IPS-NIHi11 (cell line): Measurements from ENCODE around the gene HDAC6.
"Not testable (repeated sequence)": the region's sequence is repeated elsewhere in the genome, so short reads cannot be mapped to it uniquely, and the experiment has no call there.

Experiments
- DNase-seq: peaks from one replicate; pipeline ENCODE4 v3.0.0; 2012; ENCODE audit warnings: mixed read lengths, low spot score

HDAC6 gene

DNA sequence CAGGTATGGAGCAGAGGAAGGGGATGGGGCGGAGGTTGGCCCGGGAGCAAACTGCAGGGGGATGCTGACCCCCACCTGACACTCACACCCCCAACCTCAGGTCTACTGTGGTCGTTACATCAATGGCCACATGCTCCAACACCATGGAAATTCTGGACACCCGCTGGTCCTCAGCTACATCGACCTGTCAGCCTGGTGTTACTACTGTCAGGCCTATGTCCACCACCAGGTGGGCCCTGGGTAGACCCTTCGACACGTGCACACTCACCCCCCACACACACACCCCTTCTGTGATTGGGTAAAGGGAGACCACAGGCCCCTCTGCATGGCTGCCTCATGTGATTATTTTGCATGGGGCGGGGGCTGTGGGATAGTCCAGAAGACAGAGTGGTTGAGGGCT lies 22.2 kb downstream of the HDAC6 start:
- no peak for DNase-seq

DNA sequence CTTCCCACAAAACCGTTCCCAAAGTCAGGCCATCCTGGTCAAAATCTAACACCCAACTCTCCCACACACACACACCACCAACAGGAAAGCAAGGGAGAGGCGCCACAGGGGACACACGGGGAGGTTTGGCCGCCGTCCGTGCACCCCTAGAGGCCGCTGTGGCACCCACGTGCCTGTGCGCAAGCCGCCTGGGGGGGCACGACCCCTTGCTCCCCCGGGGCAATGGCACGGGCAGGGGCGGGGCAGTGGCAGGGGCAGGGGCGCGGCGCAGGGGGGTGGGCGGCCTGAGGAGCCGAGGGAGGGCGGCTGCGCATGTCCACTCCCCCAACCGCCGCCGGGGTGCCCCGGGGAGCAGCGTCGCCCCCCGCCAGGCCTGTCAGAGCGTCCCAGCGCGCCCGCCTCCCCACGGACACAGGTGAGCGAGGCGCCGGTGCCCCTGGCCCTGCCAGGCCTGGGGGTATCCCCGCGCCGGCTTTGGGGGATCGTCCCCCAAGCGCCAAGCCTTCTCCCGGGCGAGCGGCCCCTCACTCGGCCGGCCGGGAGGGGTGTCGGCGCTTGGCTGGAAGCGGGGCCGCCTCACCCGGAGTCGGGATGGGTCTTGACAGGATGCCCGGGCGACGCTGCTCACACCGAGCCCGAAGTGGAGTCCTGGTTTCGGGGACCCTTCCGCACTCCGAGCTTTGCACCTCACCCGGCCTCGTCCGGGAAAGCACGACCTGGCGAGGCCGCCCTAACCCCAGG lies 24.4 kb downstream of the HDAC6 start, which contains the start of gene ERAS:
Gene ERAS (plus strand): TSS at position 379 of the 741 bp plus-strand sequence. CDS start 2,611 bp downstream, outside the sequence.
- peak; percentile 14 for DNase-seq

DNA sequence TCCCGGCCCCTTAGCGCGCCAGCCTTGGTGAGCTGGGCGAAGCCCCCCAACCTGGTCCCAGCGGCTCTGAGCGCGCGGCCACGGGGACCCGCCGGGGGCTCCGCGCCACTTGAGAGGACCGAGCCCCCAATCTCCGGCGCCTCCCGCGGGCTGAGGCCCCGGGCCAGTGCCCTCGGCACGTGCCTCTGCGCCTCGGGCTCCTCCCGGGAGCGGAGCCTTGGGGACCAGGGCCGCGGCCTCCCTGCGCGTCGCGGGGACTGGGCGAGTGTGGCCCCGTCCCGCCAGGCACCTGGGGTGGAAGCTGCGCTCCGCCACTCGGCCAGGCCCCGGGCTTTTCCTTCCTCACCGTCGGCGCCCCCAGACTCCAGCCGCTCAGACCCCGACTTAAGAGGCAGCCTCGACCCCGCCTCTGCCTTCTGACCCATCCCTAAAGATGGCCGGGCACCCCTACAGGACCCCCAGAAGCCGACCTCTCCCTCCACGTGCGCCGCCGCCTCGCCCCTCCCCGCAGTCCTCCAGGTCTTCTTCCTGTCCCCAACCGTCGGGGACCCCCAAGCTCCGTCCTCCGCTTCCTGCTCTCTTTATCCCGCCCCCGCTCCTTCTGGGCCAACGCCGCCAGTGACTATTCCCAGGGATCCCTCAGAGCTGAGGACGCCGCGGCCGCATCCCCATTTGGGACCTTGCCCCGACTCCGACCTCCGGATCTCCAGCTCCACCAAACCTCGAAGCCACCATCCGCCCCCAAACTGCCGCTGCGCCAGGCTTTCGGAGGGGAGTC lies 25.2 kb downstream of the HDAC6 start:
- DNase-seq: peak; percentile 19

DNA sequence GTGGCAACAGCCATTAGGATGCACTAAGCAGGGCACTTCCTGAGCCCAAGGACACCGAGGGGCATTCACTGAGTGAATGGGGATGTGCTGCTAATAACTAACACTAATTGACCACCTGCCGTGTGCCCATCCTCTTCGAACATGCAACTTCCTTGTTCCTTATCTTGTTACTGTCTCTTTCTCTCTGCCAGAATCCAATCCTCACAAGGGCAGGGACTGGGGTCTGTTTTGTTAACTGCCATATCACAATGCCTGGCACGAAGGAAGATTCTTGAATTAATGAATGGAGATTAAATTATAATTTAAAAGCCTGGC lies 25.7 kb downstream of the HDAC6 start:
- no peak for DNase-seq

DNA sequence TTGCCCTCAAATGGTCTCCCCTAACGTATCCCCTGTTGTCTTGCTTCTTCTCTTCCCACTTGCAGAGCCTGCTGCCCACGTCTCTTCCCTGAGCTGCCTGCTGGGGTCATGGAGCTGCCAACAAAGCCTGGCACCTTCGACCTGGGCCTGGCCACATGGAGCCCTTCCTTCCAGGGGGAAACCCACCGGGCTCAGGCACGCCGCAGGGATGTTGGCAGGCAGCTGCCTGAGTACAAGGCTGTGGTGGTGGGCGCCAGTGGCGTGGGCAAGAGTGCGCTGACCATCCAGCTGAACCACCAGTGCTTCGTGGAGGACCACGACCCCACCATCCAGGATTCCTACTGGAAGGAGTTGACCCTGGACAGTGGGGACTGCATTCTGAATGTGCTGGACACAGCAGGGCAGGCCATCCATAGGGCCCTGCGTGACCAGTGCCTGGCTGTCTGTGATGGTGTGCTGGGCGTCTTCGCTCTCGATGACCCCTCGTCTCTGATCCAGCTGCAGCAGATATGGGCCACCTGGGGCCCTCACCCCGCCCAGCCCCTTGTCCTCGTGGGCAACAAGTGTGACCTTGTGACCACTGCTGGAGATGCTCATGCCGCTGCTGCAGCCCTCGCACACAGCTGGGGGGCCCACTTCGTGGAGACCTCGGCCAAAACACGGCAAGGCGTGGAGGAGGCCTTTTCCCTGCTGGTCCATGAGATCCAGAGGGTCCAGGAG lies 27.3 kb downstream of the HDAC6 start:
- no peak for DNase-seq

DNA sequence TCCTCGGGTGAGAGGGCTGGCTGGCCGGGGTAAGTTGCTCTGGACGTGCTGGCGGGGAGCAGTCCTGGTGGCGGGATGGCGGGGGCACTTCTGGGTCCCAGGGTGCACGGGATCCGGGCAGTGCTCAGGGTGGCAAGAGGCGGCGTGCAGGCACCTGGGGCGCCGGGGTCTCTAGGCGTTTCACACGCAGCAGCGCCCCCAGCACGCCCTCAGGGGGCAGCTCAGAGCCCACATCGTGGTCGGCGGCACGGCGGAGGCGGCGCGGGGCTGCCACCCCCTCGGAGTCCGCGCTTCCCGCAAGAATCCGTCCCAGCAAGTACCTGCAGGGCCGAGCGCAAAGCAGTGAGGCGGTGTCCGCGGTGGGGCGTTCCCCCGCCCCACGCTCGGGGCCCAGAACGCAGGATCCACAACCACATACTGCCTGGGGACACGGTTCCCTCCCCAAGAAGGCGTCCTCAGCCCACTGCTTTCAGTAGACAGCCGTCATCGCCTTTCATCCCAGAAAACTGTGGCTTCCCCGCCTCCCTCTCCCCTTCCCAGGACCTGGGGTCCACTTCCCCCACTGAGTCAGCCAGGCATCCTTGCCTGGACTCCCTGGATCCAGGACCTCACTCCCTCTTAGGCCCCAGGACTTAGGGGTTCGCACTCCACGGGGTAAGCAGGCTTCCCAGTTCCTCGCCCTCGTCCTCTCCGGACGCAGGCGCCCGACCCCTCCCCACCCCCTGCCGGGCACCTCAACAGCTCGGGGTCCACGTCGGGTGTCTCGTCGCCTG lies 29.5 kb downstream of the HDAC6 start:
- DNase-seq: no peak

DNA sequence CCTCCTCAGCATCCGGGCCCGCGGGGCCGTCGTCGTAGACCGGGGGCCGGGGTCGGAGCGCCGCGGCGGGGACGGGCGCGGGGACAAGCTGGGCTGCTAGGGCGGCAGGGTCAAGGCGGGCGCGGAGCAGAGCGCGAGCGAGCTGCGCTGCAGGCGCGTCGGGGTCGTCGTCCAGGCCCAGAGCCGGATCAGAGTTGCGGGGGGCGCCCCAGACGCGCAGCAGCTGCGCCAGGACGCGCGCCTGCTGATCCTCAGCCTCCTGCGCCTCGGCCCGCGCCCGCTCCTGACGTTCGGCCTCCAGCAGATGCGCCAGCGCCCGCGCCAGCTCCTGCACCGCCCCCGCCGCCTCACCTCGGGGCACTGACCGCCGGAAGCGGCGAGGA lies 30.0 kb downstream of the HDAC6 start:
- peak; percentile 47 for DNase-seq

DNA sequence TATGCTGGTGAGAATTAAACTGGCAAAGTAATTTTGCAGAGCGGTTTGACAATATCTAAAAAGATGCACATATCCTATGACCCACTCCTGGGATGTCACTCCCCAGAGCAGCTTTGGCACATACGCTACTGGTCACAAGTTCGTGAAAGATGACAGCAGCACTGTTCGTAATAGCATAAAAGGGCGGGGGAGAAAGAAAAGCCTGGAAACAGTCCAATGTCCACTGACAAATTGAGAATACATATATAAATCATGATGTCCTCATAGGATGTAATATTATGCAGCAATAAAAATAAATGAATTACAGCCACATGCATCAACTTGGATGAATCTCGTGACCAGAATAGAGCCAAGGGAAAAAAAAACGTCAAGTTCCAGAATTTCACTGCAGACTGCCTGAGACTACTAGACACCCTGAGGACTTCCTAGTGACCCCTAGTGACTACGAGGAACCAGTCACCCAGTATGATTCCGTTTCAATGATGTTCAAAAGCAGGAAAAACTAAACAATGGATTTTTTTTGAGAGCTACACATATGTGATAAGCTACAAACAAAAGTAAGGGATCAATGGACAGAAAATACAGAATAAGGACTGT lies 31.8 kb downstream of the HDAC6 start:
- no peak for DNase-seq

DNA sequence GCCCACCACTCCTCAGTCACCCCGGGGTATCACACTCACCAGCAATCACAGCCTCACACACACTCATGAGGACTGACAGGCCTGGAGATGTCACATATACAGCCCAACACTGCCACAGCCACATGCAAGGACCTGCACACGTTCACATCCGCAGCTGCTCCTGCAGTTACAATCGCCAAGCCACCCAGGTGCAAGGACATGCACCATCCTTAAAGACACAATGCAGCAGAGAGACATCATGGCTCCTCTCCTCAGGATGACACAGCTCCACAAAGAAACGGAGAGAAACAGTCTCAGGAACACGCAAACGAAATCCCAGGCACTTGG lies 32.5 kb downstream of the HDAC6 start:
- DNase-seq: no peak

DNA sequence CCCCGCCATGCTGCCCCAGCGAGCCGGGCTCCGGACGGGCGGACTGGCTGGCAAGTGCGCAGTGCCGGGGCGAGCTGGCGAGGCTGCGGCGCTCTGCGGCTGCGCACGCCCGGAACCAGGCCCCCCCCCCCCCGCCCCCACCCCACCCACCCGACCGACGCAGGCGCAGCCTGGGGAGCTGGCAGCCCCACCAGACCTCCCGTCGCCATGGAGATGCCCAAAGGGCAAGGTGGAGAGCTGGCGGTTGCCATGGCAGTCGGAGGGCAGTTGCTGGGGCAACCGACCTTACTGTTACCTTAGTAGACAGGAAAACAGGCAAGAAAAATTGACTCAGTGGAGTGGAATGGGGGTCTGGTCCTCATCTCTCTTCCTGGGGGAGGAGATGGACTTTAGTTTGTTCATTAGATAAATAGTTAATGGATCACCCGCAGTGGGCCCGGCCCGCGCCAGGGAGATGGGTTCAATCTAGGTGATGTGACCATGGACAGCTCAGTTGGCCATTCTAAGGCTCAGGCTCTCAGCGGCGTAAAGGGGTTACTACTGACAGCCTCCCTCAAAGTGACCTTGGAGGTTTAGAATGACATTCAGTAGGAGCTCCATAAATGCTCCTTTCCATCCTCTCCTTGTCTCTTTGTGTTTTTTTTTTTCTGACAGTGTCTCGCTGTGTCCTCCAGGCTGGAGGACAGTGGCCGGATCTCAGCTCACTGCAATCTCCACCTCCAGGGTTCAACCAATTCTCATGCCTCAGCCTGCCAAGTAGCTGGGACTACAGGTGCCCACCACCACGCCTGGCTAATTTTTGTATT lies 33.9 kb downstream of the HDAC6 start, which contains the start of gene PCSK1N:
Gene PCSK1N (minus strand): TSS at position 87 of the 806 bp plus-strand sequence. CDS start 78 bp downstream, at position 9.
- peak; percentile 71 for DNase-seq

DNA sequence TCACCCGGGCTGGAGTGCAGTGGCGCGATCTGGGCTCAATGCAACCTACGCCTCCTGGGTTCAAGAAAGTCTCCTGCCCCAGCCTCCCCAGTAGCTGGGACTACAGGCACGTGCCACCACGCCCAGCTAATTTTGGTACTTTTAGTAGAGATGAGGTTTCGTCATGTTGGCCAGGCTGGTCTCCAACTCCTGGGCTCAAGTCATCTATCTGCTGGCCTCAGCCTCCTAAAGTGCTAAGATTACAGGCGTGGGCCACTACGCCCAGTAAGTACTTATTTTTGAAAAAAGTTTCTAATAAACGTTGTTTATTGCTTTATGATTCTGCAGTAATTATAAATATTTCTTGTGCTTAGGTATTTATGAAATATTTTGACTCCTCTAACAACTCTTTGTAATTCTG lies 37.8 kb downstream of the HDAC6 start:
- no peak for DNase-seq

DNA sequence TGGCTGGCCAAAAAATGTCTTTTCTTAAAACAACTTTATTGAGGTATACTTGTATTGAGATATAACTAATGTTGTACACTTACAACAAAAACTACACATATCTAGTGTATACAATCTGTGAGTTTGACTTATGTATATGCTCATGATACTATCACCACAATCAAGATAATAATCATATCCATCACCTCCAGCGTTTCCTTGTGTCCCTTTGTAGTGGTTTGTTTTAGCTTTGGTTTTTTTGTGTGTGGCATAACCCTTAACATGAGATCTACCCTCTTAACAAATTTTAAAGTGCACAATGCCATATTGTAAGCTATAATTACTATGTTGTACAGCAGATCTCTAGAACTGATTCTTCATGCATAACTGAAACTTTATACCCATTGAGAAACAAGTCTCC lies 47.0 kb downstream of the HDAC6 start:
- no peak for DNase-seq

DNA sequence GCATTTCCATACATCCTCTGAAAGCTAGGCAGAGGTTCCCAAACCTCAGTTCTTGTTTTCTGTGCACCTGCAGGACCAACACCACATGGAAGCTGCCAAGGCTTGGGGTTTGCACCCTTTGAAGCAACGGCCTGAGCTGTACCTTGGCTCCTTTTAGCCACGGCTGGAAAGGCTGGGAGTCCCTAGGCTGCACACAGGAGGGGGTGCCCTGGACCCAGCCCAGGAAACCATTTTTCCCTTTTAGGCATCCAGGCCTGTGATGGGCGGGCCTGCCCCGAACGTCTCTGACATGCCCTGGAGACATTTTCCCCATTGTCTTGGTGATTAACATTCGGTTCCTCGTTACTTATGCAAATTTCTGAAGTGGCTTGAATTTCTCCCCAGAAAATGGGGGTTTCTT lies 51.0 kb downstream of the HDAC6 start:
- no peak for DNase-seq

DNA sequence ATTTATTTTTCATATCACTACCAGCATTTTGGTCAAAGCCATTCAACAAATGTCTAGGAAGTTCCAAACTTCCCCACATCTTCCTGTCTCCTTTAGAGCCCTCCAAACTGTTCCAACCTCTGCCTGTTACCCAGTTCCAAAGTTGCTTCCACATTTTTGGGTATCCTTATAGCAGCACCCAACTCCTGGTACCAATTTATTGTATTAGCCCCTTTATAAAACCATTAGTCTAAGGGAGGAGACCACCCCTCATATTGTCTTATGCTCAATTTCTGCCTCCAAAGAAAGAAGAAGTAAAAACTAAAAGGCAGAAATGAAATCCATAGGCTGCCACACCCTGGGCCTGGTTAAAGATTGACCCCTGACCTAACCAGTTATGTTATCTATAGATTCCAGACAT lies 51.6 kb downstream of the HDAC6 start:
- not testable (repeated sequence) for DNase-seq

DNA sequence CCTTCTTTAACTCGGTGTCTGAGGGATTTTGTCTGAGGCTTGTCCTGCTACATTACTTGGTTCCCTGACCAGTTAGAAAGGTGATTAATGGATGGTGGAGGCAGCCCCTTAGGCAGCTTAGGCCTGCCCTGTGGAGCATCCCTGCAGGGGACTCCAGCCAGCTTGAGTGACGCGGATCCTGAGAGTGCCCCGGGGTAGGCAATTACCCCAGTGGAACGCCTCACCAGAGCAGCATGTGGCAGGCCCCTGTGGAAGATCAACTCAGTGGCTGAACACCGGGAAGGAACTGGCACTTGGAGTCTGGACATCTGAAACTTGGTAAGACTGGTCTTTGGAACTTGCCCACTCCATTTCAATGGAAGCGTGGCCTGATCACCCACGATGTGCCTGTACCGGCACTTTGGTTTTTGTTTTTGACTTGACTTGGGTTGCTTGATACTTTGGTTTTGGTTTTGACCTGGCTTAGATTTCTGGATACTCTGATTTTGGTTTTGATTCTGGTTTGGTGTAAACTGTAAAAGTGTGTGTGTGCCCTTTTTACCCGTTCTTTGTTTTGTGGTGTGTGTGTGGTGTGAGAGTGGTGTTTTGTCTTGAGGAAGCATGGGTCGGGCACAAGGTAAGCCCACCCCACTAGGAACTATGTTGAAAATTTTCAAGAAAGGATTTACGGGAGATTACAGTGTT lies 52.4 kb downstream of the HDAC6 start:
- not testable (repeated sequence) for DNase-seq

DNA sequence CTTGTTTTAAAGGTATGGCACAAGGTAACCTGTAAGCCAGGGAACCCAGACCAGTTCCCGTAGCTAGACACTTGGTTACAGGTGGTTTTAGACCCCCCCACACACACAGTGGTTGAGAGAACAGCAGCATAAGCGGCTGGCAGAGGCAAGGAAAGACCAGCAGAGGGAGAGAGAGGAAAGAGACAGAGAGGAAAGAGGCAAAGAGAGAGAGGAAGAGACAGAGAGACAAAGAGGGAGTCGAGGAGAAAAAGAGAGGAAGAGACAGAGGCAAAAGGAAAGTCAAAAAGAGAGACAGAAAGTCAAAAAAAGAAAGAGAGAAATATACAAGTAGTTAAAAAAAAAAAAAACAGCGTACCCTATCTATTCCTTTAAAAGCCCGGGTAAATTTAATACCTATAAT lies 53.0 kb downstream of the HDAC6 start:
- DNase-seq: no peak

DNA sequence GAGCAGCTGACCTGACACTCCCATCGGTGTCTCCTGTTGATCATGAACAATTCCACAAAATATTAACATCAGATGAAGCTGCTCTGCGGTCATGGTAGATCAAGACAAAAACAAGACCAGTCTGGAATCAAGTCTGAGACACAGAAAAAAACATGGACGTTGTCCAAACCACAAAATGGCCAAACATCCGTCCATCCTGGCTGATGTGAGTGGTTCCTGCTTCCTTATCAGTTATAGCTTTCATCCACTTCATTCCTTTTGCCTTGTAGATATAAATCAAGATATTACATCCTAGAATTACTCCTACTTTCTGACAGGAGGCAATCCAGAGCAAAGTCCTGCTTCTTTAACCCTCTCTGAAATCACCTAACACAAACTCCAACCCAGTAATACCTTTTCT lies 62.3 kb downstream of the HDAC6 start:
- DNase-seq: no peak

DNA sequence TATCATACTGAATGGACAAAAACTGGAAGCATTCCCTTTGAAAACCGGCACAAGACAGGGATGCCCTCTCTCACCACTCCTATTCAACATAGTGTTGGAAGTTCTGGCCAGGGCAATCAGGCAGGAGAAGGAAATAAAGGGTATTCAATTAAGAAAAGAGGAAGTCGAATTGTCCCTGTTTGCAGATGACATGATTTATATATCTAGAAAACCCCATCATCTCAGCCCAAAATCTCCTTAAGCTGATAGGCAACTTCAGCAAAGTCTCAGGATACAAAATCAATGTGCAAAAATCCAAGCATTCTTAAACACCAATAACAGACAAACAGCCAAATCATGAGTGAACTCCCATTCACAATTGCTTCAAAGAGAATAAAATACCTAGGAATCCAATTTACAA lies 70.2 kb downstream of the HDAC6 start:
- DNase-seq: not testable (repeated sequence)
